Endothelial cell of umbilical vein (primary cell): Measurements from ENCODE around the gene MT1B. TPM values are rescaled to one million over a fixed set of nuclear protein-coding genes. Genes with fewer than 3 reads are reported as not detected.

Experiments used
- BruUV-seq: library from RNA; stranded (reverse); fragments of 400-500 nt; replicated peaks from 2 replicates; lab custom pipeline; 2021; lab: Mats Ljungman, UMichigan
- CTCF ChIA-PET: fragments of 300-600, 350-600 bp; sonication (Branson Sonifier 250); formaldehyde crosslinking; loops from one replicate; lab custom pipeline; 2021; ENCODE audit warnings: antibody characterized with exemption, inconsistent platforms; lab: Charles Lee
- POLR2A ChIA-PET: fragments of 300-600, 350-600 bp; sonication (Branson Sonifier 250); formaldehyde crosslinking; loops from one replicate; lab custom pipeline; 2021; ENCODE audit warnings: antibody characterized with exemption, inconsistent platforms; lab: Charles Lee
- DNase-seq: peaks from one replicate; pipeline ENCODE4 v3.0.0-alpha.2; 2011; ENCODE audit warnings: low read depth, low spot score
- FAIRE-seq: peaks from 2 replicates; lab custom pipeline; 2011; peaks lifted over from hg19 to GRCh38; lab: Jason Lieb, UNC
- H2AFZ ChIP-seq: 2 replicates; pipeline ENCODE4 v1.6.0; 2012; ENCODE audit warnings: low read depth, low read length, control low read depth, inconsistent platforms
- H3K27ac ChIP-seq: 2 replicates; pipeline ENCODE4 v1.5.1; 2011; ENCODE audit warnings: low read depth, mild to moderate bottlenecking, control low read depth, low read length, moderate library complexity; ENCODE audit not compliant: insufficient read depth
- H3K27me3 ChIP-seq, 2 experiments: 2 replicates each; pipeline versions ENCODE4 v1.6.0 to v1.6.1; 2011; ENCODE audit warnings: low read length in 2 of 2, mixed read lengths in 1 of 2; ENCODE audit not compliant: control insufficient read depth in 2 of 2, insufficient read depth in 2 of 2
- H3K36me3 ChIP-seq, 2 experiments: 2 replicates in 1 of 2; 3 replicates in 1 of 2; pipeline ENCODE4 v1.5.1; 2011; ENCODE audit warnings: low read length in 2 of 2, mild to moderate bottlenecking in 1 of 2, moderate library complexity in 1 of 2; ENCODE audit not compliant: control insufficient read depth in 2 of 2, insufficient read depth in 2 of 2; ENCODE audit errors: extremely low read depth in 1 of 2
- H3K4me1 ChIP-seq: 3 replicates; pipeline ENCODE4 v1.5.1; 2011; ENCODE audit warnings: mild to moderate bottlenecking, low read length; ENCODE audit not compliant: control insufficient read depth, insufficient read depth; ENCODE audit errors: extremely low read depth
- H3K4me2 ChIP-seq: 2 replicates; pipeline ENCODE4 v1.6.1; 2011; ENCODE audit warnings: low read length, control low read depth, mixed read lengths; ENCODE audit not compliant: insufficient read depth
- H3K4me3 ChIP-seq, 3 experiments: fragments of 200-600 bp in 1 of 3; sonication (generic), shearing (Covaris generic) in 1 of 3; replicated peaks in 1 of 3; 2 replicates each; pipeline ENCODE4 v1.5.1; 2011 to 2016; ENCODE audit warnings: control low read depth in 3 of 3, low read length in 3 of 3, mild to moderate bottlenecking in 2 of 3, inconsistent platforms in 1 of 3, low read depth in 1 of 3, moderate library complexity in 1 of 3; ENCODE audit not compliant: insufficient read depth in 1 of 3
- H3K79me2 ChIP-seq: 2 replicates; pipeline ENCODE4 v1.6.0; 2012; ENCODE audit warnings: low read length, inconsistent platforms; ENCODE audit not compliant: control insufficient read depth, insufficient read depth
- H3K9ac ChIP-seq: replicated peaks from 2 replicates; pipeline ENCODE3; 2011; ENCODE audit warnings: low read length, control low read depth; ENCODE audit not compliant: insufficient read depth; ENCODE audit errors: extremely low read depth
- H3K9me1 ChIP-seq: replicated peaks from 3 replicates; pipeline ENCODE4 v1.6.0; 2011; ENCODE audit warnings: mild to moderate bottlenecking, low read length; ENCODE audit not compliant: control insufficient read depth, insufficient read depth; ENCODE audit errors: extremely low read depth
- H3K9me3 ChIP-seq: replicated peaks from 2 replicates; pipeline ENCODE4 v1.5.1; 2012; ENCODE audit warnings: low read length, inconsistent platforms; ENCODE audit not compliant: control insufficient read depth, insufficient read depth
- H4K20me1 ChIP-seq: replicated peaks from 2 replicates; pipeline ENCODE3; 2011; ENCODE audit warnings: mild to moderate bottlenecking, low read length; ENCODE audit not compliant: control insufficient read depth, insufficient read depth; ENCODE audit errors: extremely low read depth
- EZH2 ChIP-seq: IDR thresholded peaks from 2 replicates; pipeline ENCODE4 v1.6.1; 2012; ENCODE audit warnings: borderline replicate concordance, low read depth, mild to moderate bottlenecking, moderate library complexity, low read length, inconsistent platforms; ENCODE audit not compliant: severe bottlenecking
- FOS ChIP-seq: IDR thresholded peaks from 2 replicates; pipeline ENCODE4 v1.6.1; 2011; ENCODE audit warnings: mild to moderate bottlenecking, low read length, moderate library complexity, borderline replicate concordance; ENCODE audit not compliant: insufficient read depth
- GATA2 ChIP-seq: IDR thresholded peaks from 2 replicates; pipeline ENCODE4 v1.7.0; 2011; ENCODE audit warnings: low read depth, mild to moderate bottlenecking, moderate library complexity, mixed read lengths, low read length; ENCODE audit not compliant: insufficient read length, insufficient read depth
- JUN ChIP-seq: IDR thresholded peaks from 2 replicates; pipeline ENCODE4 v1.6.1; 2011; ENCODE audit warnings: borderline replicate concordance, low read depth; ENCODE audit not compliant: insufficient read length, insufficient read depth
- MYC ChIP-seq: IDR thresholded peaks from one replicate; pipeline ENCODE4 v1.6.1; 2011; ENCODE audit warnings: mild to moderate bottlenecking, low read depth, low read length
- POLR2A ChIP-seq: IDR thresholded peaks from 2 replicates; pipeline ENCODE4 v1.6.1; 2012; ENCODE audit warnings: low read depth, mild to moderate bottlenecking, control low read depth, low read length
- POLR2AphosphoS5 ChIP-seq: IDR thresholded peaks from 2 replicates; pipeline ENCODE4 v1.6.1; 2012; ENCODE audit warnings: low read depth, mild to moderate bottlenecking, control low read depth, low read length, moderate library complexity; ENCODE audit not compliant: insufficient read depth
- dilution Hi-C: fragments of 300-500 bp; cut with MboI; formaldehyde crosslinking; loops from one replicate; pipeline ENCODE4 v1.15.0; 2019; ENCODE audit warnings: low sequenced_read_pairs; ENCODE audit not compliant: extremely low pct_ligation_motif_present
- intact Hi-C: fragments of 100-400 bp; cut with micrococcal nuclease; formaldehyde crosslinking; loops from one replicate; pipeline ENCODE4 v1.10.0; 2022
- polyA plus RNA-seq, 4 experiments: library from polyadenylated mRNA; depleted of rRNA in 3 of 4; stranded (reverse) in 3 of 4; unstranded in 1 of 4; fragments of >200 nt; gene quantifications; 2 replicates each; pipeline versions ENCODE4 v1.2.1 to v1.2.3, GENCODE V29; 2011 to 2012; ENCODE audit warnings: missing spikeins in 1 of 4
- total RNA-seq: library from RNA; stranded (reverse); gene quantifications from 2 replicates; pipeline ENCODE4 v1.2.3, GENCODE V29; 2021
- TF ChIP-seq, protein P1 (sequence below): IDR thresholded peaks from 2 replicates; pipeline ENCODE4 v1.6.1; 2011; ENCODE audit not compliant: insufficient read depth, insufficient read length
- TF ChIP-seq, protein P2 (sequence below), 2 donors: IDR thresholded peaks; 1 replicate in 1 of 2; 2 replicates in 1 of 2; pipeline ENCODE4 v1.5.1; 2011; ENCODE audit warnings: low read length in 2 of 2, mild to moderate bottlenecking in 2 of 2, moderate library complexity in 2 of 2, control low read depth in 1 of 2, inconsistent platforms in 1 of 2, low read depth in 1 of 2; ENCODE audit not compliant: insufficient read depth in 1 of 2; ENCODE audit errors: extremely low read depth in 1 of 2

MT1B gene
- total and polyA plus RNA-seq, 2 donors (not counting 3 experiments of a cell fraction or from before 2014, with no cell fraction given) = not detected

DNA sequence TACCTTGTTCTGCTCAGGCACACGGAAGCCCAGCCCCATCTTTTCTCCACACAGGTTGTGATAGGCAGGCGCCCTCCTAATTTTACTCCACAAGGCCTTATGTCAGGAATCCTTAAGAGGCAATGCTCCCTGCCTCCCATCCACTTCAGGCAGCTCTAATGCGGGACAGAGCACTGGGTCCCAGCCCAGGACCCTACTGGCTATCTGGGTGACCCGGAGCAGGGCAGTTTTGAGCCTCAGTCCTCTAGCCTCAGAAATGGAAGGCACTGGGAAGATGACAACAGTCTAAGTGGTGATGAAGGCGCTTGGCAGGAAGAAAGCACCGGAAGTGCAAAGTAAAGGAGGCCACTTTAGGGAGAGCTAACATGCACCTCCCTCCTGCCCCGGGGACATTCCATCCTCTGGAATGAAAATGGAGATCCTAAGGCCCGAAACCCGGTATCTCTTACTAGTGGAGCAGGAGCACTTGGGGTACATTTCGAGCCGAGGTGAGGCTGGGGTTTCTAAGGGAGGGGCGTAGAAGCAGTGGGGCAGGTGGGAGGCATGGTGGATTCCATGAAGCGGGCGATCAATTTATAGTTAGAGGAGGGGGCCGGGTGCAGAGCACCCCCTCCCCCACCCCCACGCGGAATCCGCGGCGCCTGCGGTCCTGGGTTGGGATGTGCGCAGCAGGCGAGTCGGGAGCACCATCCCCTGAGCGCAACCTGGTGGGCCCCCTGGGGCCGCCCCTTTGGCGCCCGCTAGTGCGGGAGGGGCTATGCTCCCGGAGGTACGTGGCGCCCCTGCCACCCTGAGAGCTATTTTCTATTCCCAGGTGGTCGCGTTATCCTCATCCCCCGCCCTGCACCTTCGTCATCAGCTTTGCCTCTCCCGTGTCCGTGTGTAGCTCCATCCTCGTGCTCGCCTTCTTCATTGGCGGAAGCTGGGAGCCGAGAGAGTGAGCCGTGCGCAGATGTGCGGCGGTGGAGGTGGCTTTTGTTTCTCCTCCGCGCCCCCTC is 11.0 kb downstream of the MT1B start:
- Histone ChIP-seq H3K27me3 (peaks cover 73 to 83% of the 10 kb centered on the region in 2 experiments), H3K27ac (no peak overlapping the region), H3K4me3 (no peak overlapping the region), H3K79me2 (no peaks in the 10 kb centered on the region), H3K9me3 (no peaks in the 10 kb centered on the region), H3K9me1 (no peaks in the 10 kb centered on the region), H3K4me1 (peaks cover 13% of the 10 kb centered on the region), H3K4me2 (no peak overlapping the region), H4K20me1 (no peaks in the 10 kb centered on the region), H2AFZ (no peak overlapping the region), H3K36me3 (no peaks in the 10 kb centered on the region), H3K9ac (no peak overlapping the region)
- ChIA-PET CTCF (interaction anchor here (1.5 to 2.9 kb wide), 3 partner anchors 19 to 59 kb away, joined by 4 to 7 read pairs (median 6); no protein-coding TSS in a partner anchor), POLR2A (no interaction called here)
- intact Hi-C loops = no loop called here
- DNase-seq (no peak), FAIRE-seq (no peak)
- TF ChIP-seq JUN (no peak), EZH2 (peak; percentile 66)
- TF ChIP-seq, protein P1, sequence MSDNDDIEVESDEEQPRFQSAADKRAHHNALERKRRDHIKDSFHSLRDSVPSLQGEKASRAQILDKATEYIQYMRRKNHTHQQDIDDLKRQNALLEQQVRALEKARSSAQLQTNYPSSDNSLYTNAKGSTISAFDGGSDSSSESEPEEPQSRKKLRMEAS = no peak
- no TSS peak for BruUV-seq
- dilution Hi-C loops = no loop called here

DNA sequence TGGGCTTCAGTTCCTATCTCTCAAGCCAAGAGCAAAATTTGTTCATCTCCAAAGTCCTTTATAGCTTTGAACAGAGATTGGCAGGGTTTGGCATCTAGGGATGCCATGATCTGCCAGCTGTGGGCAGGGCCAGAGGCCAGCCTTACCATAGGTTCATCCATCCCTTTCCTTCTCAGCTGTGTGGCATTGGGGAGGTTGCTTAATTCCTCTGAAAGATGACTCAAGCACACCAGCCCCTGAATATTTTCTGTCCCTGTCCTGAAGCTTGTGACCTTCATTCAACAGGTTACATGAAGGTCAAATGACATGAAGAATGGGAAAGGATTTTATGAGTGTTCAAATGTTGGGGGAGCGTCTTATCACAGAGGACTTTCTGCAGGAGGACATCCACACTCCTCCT is 12.8 kb downstream of the MT1B start:
- intact Hi-C loops (no loop called here), dilution Hi-C loops (no loop called here)
- H3K4me2 ChIP-seq = no peak overlapping the region
- no peak for FAIRE-seq
- no TSS peak for BruUV-seq
- H3K27me3 ChIP-seq = peaks cover 78 to 91% of the 10 kb centered on the region in 2 experiments
- POLR2A ChIA-PET = no interaction called here
- CTCF ChIA-PET = interaction anchor here (0.6 kb wide), 1 partner anchor 11 kb away, joined by 3 read pairs; no protein-coding TSS in a partner anchor
- H3K9ac ChIP-seq = no peak overlapping the region
- no peaks in the 10 kb centered on the region for H3K9me1 ChIP-seq
- no peaks in the 10 kb centered on the region for H4K20me1 ChIP-seq
- no peak overlapping the region for H3K27ac ChIP-seq
- no peaks in the 10 kb centered on the region for H3K36me3 ChIP-seq
- H3K9me3 ChIP-seq = no peaks in the 10 kb centered on the region
- no peaks in the 10 kb centered on the region for H3K79me2 ChIP-seq
- H2AFZ ChIP-seq = no peak overlapping the region
- no peak for DNase-seq
- H3K4me3 ChIP-seq = no peak overlapping the region
- TF ChIP-seq MYC (no peak), FOS (no peak), JUN (no peak), EZH2 (no peak), POLR2AphosphoS5 (no peak), GATA2 (no peak), POLR2A (no peak)
- TF ChIP-seq, protein P2, sequence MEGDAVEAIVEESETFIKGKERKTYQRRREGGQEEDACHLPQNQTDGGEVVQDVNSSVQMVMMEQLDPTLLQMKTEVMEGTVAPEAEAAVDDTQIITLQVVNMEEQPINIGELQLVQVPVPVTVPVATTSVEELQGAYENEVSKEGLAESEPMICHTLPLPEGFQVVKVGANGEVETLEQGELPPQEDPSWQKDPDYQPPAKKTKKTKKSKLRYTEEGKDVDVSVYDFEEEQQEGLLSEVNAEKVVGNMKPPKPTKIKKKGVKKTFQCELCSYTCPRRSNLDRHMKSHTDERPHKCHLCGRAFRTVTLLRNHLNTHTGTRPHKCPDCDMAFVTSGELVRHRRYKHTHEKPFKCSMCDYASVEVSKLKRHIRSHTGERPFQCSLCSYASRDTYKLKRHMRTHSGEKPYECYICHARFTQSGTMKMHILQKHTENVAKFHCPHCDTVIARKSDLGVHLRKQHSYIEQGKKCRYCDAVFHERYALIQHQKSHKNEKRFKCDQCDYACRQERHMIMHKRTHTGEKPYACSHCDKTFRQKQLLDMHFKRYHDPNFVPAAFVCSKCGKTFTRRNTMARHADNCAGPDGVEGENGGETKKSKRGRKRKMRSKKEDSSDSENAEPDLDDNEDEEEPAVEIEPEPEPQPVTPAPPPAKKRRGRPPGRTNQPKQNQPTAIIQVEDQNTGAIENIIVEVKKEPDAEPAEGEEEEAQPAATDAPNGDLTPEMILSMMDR (IDR thresholded peaks at IDR 0.05; ENCODE audit: extremely low read depth in 1 of 2, insufficient read depth in 1 of 2, low read depth in 1 of 2, low read length in 2 of 2) = no peak
- TF ChIP-seq, protein P1 = no peak
- H3K4me1 ChIP-seq = peaks cover 6% of the 10 kb centered on the region
